ENCODE data around the gene TMED8.
"Not testable (repeated sequence)": the region's sequence is repeated elsewhere in the genome, so short reads cannot be mapped to it uniquely, and the experiment has no call there.

- not testable (repeated sequence) for TF ChIP-seq EZH2 (IDR thresholded peaks at IDR 0.05; ENCODE audit: low read depth); CTCF (conservative IDR thresholded peaks at IDR 0.05)
These were observed 39.6 kb downstream of the TMED8 start for GRCh38 chr14:77337255-77337654.

All from PC-9 (cell line).